Activated naive CD4-positive, alpha-beta T cell treated with anti-CD3 and anti-CD28 coated beads for 36 hours (primary cell): ENCODE measurements around the gene EID1. TPM values are rescaled to one million over a fixed set of nuclear protein-coding genes. Genes with fewer than 3 reads are reported as not detected.

Experiments
- CTCF ChIA-PET: fragments of 350-600 bp; sonication (Branson Sonifier 250); formaldehyde crosslinking; loops from one replicate; lab custom pipeline; 2021; ENCODE audit warnings: antibody characterized with exemption; lab: Charles Lee
- DNase-seq: peaks from one replicate; pipeline ENCODE4 v3.0.0-alpha.2; 2020
- H3K27ac Mint-ChIP-seq: one replicate; pipeline ENCODE4 v1.8.0; 2021; ENCODE audit warnings: mild to moderate bottlenecking, mixed read lengths
- H3K27me3 Mint-ChIP-seq: one replicate; pipeline ENCODE4 v1.8.0; 2021; ENCODE audit warnings: low read depth, mixed read lengths
- H3K36me3 Mint-ChIP-seq: one replicate; pipeline ENCODE4 v1.8.0; 2021; ENCODE audit warnings: low read depth, mixed read lengths
- H3K4me1 Mint-ChIP-seq: one replicate; pipeline ENCODE4 v1.8.0; 2021; ENCODE audit warnings: low read depth, mixed read lengths
- H3K4me3 Mint-ChIP-seq: one replicate; pipeline ENCODE4 v1.8.0; 2021; ENCODE audit warnings: mild to moderate bottlenecking, moderate library complexity, mixed read lengths
- H3K9me3 Mint-ChIP-seq: one replicate; pipeline ENCODE4 v1.8.0; 2021; ENCODE audit warnings: mixed read lengths
- intact Hi-C: fragments of 100-400 bp; cut with micrococcal nuclease; formaldehyde crosslinking; loops from one replicate; pipeline ENCODE4 v1.15.1; 2023
- total RNA-seq, 2 experiments: library from RNA; stranded (reverse); gene quantifications; one replicate each; pipeline ENCODE4 v1.2.3, GENCODE V29; 2021

The EID1 gene
- total RNA-seq, 2 experiments from 2014 or later, result 43.2 to 48.4 TPM

GRCh38 chr15:48871542-48871941 lies 6.4 kb upstream of the EID1 start:
- H3K36me3 Mint-ChIP-seq, result no peaks in the 10 kb centered on the region
- H3K4me3 Mint-ChIP-seq, result no peak overlapping the region
- no peak for DNase-seq
- peaks cover 30% of the 10 kb centered on the region for H3K27me3 Mint-ChIP-seq
- CTCF ChIA-PET, result interaction anchor here (0.6 to 1.4 kb wide), 3 partner anchors 10 to 499 kb away, joined by 3 to 6 read pairs (median 3); no protein-coding TSS in a partner anchor
- no peak overlapping the region for H3K27ac Mint-ChIP-seq
- intact Hi-C loops, result loop anchor here (10.0 kb wide), 1 partner anchor 1373 kb away; no protein-coding TSS in a partner anchor
- H3K9me3 Mint-ChIP-seq, result no peaks in the 10 kb centered on the region
- H3K4me1 Mint-ChIP-seq, result no peaks in the 10 kb centered on the region

- peaks cover 30% of the 10 kb centered on the region for H3K27me3 Mint-ChIP-seq
- no peak for DNase-seq
- intact Hi-C loops, result loop anchor here (10.0 kb wide), 1 partner anchor 1372 kb away; no protein-coding TSS in a partner anchor
- H3K27ac Mint-ChIP-seq, result no peak overlapping the region
- CTCF ChIA-PET, result interaction anchor here (1.3 to 1.4 kb wide), 2 partner anchors 11 to 103 kb away, joined by 3 to 6 read pairs; no protein-coding TSS in a partner anchor
- no peaks in the 10 kb centered on the region for H3K36me3 Mint-ChIP-seq
- H3K4me3 Mint-ChIP-seq, result no peak overlapping the region
- H3K4me1 Mint-ChIP-seq, result peaks cover 2% of the 10 kb centered on the region
- H3K9me3 Mint-ChIP-seq, result no peaks in the 10 kb centered on the region
Measured at GRCh38 chr15:48872632-48873031, 5.3 kb upstream of the EID1 start.

GRCh38 chr15:48875241-48875960 lies 2.5 kb upstream of the EID1 start:
- CTCF ChIA-PET, result interaction anchor here (0.6 to 0.9 kb wide), 2 partner anchors 14 to 1154 kb away, joined by 4 to 5 read pairs; no protein-coding TSS in a partner anchor
- H3K27ac Mint-ChIP-seq, result no peak overlapping the region
- intact Hi-C loops, result loop anchor here (5.0 to 10.0 kb wide), 4 partner anchors 187 to 1387 kb away; no protein-coding TSS in a partner anchor
- no peak for DNase-seq
- H3K9me3 Mint-ChIP-seq, result peaks cover 2% of the 10 kb centered on the region
- no peak overlapping the region for H3K4me3 Mint-ChIP-seq
- H3K4me1 Mint-ChIP-seq, result peaks cover 20% of the 10 kb centered on the region
- peaks cover 22% of the 10 kb centered on the region for H3K27me3 Mint-ChIP-seq
- H3K36me3 Mint-ChIP-seq, result peaks cover 12% of the 10 kb centered on the region

- intact Hi-C loops, result loop anchor here (5.0 to 10.0 kb wide), 4 partner anchors 186 to 1386 kb away; no protein-coding TSS in a partner anchor
- Mint-ChIP-seq H3K27me3 (peaks cover 19% of the 10 kb centered on the region), H3K36me3 (peaks cover 12% of the 10 kb centered on the region), H3K27ac (no peak overlapping the region), H3K9me3 (peaks cover 2% of the 10 kb centered on the region), H3K4me3 (no peak overlapping the region), H3K4me1 (peaks cover 20% of the 10 kb centered on the region)
- DNase-seq, result no peak
- CTCF ChIA-PET, result no interaction called here
Measured at GRCh38 chr15:48876057-48876456, 1.9 kb upstream of the EID1 start.

GRCh38 chr15:48880070-48880634 lies 2.2 kb downstream of the EID1 start:
- DNase-seq, result no peak
- Mint-ChIP-seq H3K4me3 (no peak overlapping the region), H3K36me3 (peaks cover 12% of the 10 kb centered on the region), H3K27ac (no peak overlapping the region), H3K9me3 (peaks cover 2% of the 10 kb centered on the region), H3K4me1 (peaks cover 29% of the 10 kb centered on the region), H3K27me3 (peaks cover 9% of the 10 kb centered on the region)
- CTCF ChIA-PET, result interaction anchor here (0.6 to 2.1 kb wide), 3 partner anchors 17 to 95 kb away, joined by 3 to 8 read pairs (median 3); no protein-coding TSS in a partner anchor
- intact Hi-C loops, result no loop called here

GRCh38 chr15:48883699-48884098 lies 5.8 kb downstream of the EID1 start:
- Mint-ChIP-seq H3K9me3 (peaks cover under 1% of the 10 kb centered on the region), H3K4me1 (peaks cover 18% of the 10 kb centered on the region), H3K27me3 (peaks cover 15% of the 10 kb centered on the region), H3K36me3 (peaks cover 4% of the 10 kb centered on the region), H3K4me3 (no peak overlapping the region), H3K27ac (no peak overlapping the region)
- intact Hi-C loops, result no loop called here
- CTCF ChIA-PET, result no interaction called here
- DNase-seq, result no peak

- Mint-ChIP-seq H3K27ac (no peak overlapping the region), H3K36me3 (no peaks in the 10 kb centered on the region), H3K4me3 (no peak overlapping the region), H3K27me3 (peaks cover 17% of the 10 kb centered on the region), H3K9me3 (no peaks in the 10 kb centered on the region), H3K4me1 (peaks cover 6% of the 10 kb centered on the region)
- CTCF ChIA-PET, result interaction anchor here (0.7 kb wide), 1 partner anchor 534 kb away, joined by 4 read pairs; no protein-coding TSS in a partner anchor
- intact Hi-C loops, result no loop called here
- no peak for DNase-seq
Measured at GRCh38 chr15:48887144-48887543, 9.2 kb downstream of the EID1 start.

- peak; percentile 12 for DNase-seq
- Mint-ChIP-seq H3K4me3 (no peak overlapping the region), H3K9me3 (no peaks in the 10 kb centered on the region), H3K4me1 (no peaks in the 10 kb centered on the region), H3K27me3 (peaks cover 17% of the 10 kb centered on the region), H3K27ac (no peak overlapping the region), H3K36me3 (no peaks in the 10 kb centered on the region)
- intact Hi-C loops, result no loop called here
- CTCF ChIA-PET, result no interaction called here
Measured at GRCh38 chr15:48888191-48888590, 10.3 kb downstream of the EID1 start.

GRCh38 chr15:48888836-48889235 lies 10.9 kb downstream of the EID1 start:
- no peaks in the 10 kb centered on the region for H3K36me3 Mint-ChIP-seq
- CTCF ChIA-PET, result no interaction called here
- no peaks in the 10 kb centered on the region for H3K9me3 Mint-ChIP-seq
- DNase-seq, result no peak
- H3K27ac Mint-ChIP-seq, result no peak overlapping the region
- no peak overlapping the region for H3K4me3 Mint-ChIP-seq
- intact Hi-C loops, result no loop called here
- no peaks in the 10 kb centered on the region for H3K4me1 Mint-ChIP-seq
- peaks cover 14% of the 10 kb centered on the region for H3K27me3 Mint-ChIP-seq

GRCh38 chr15:48889925-48890324 lies 12.0 kb downstream of the EID1 start:
- intact Hi-C loops, result no loop called here
- H3K27me3 Mint-ChIP-seq, result peaks cover 11% of the 10 kb centered on the region
- no peak overlapping the region for H3K4me3 Mint-ChIP-seq
- CTCF ChIA-PET, result interaction anchor here (0.7 to 1.1 kb wide), 2 partner anchors 12 to 28 kb away, joined by 3 to 4 read pairs; partner anchors contain the start of gene EID1
- DNase-seq, result no peak
- H3K36me3 Mint-ChIP-seq, result no peaks in the 10 kb centered on the region
- no peaks in the 10 kb centered on the region for H3K4me1 Mint-ChIP-seq
- no peaks in the 10 kb centered on the region for H3K9me3 Mint-ChIP-seq
- no peak overlapping the region for H3K27ac Mint-ChIP-seq

- H3K9me3 Mint-ChIP-seq, result no peaks in the 10 kb centered on the region
- intact Hi-C loops, result no loop called here
- no peaks in the 10 kb centered on the region for H3K4me1 Mint-ChIP-seq
- H3K4me3 Mint-ChIP-seq, result no peak overlapping the region
- DNase-seq, result no peak
- H3K27ac Mint-ChIP-seq, result no peak overlapping the region
- peaks cover 9% of the 10 kb centered on the region for H3K27me3 Mint-ChIP-seq
- no peaks in the 10 kb centered on the region for H3K36me3 Mint-ChIP-seq
- CTCF ChIA-PET, result interaction anchor here (1.1 kb wide), 1 partner anchor 13 kb away, joined by 3 read pairs; the partner anchor contains the start of gene EID1
Measured at GRCh38 chr15:48890375-48890972, 12.5 kb downstream of the EID1 start.

- no peaks in the 10 kb centered on the region for H3K4me1 Mint-ChIP-seq
- DNase-seq, result no peak
- CTCF ChIA-PET, result no interaction called here
- no peaks in the 10 kb centered on the region for H3K36me3 Mint-ChIP-seq
- H3K4me3 Mint-ChIP-seq, result no peak overlapping the region
- no peaks in the 10 kb centered on the region for H3K9me3 Mint-ChIP-seq
- peaks cover 9% of the 10 kb centered on the region for H3K27me3 Mint-ChIP-seq
- no peak overlapping the region for H3K27ac Mint-ChIP-seq
- intact Hi-C loops, result no loop called here
Measured at GRCh38 chr15:48891232-48891765, 13.4 kb downstream of the EID1 start.
